Skeletal muscle tissue (tissue), 4 donors: Measurements from ENCODE around the gene ZNF574. TPM values are rescaled to one million over a fixed set of nuclear protein-coding genes. Genes with fewer than 3 reads are reported as not detected.

ENCODE experiments used
- H3K27ac ChIP-seq: one replicate; pipeline ENCODE4 v1.7.0; 2013; ENCODE audit warnings: mild to moderate bottlenecking, low read depth, low read length, inconsistent platforms
- H3K27me3 ChIP-seq, 3 donors: one replicate each; pipeline ENCODE4 v1.7.0; 2013; ENCODE audit warnings: low read length in 3 of 3; ENCODE audit not compliant: control insufficient read depth in 3 of 3, insufficient read depth in 3 of 3
- H3K36me3 ChIP-seq, 3 donors: one replicate each; pipeline ENCODE4 v1.7.0; 2013; ENCODE audit warnings: low read length in 3 of 3; ENCODE audit not compliant: control insufficient read depth in 3 of 3, insufficient read depth in 3 of 3
- H3K4me1 ChIP-seq, 3 donors: one replicate each; pipeline ENCODE4 v1.7.0; 2013; ENCODE audit warnings: low read length in 3 of 3, mild to moderate bottlenecking in 3 of 3; ENCODE audit not compliant: control insufficient read depth in 3 of 3, insufficient read depth in 3 of 3
- H3K4me3 ChIP-seq, 3 donors: one replicate each; pipeline ENCODE4 v1.7.0; 2013; ENCODE audit warnings: low read length in 3 of 3
- H3K9ac ChIP-seq, 3 donors: one replicate each; pipeline ENCODE4 v1.7.0; 2013; ENCODE audit warnings: low read length in 3 of 3, mild to moderate bottlenecking in 3 of 3, moderate library complexity in 2 of 3, low read depth in 1 of 3
- H3K9me3 ChIP-seq, 3 donors: one replicate each; pipeline ENCODE4 v1.7.0; 2013; ENCODE audit warnings: low read length in 3 of 3; ENCODE audit not compliant: control insufficient read depth in 3 of 3
- total RNA-seq: library from RNA; depleted of rRNA; stranded (reverse); fragments of >200 nt; gene quantifications from one replicate; pipeline ENCODE4 v1.2.3, GENCODE V29; 2014
- donor health status: Osteomylitis.

Gene ZNF574
- total RNA-seq, 1 donor from 2014 or later, result 7.8 TPM

DNA sequence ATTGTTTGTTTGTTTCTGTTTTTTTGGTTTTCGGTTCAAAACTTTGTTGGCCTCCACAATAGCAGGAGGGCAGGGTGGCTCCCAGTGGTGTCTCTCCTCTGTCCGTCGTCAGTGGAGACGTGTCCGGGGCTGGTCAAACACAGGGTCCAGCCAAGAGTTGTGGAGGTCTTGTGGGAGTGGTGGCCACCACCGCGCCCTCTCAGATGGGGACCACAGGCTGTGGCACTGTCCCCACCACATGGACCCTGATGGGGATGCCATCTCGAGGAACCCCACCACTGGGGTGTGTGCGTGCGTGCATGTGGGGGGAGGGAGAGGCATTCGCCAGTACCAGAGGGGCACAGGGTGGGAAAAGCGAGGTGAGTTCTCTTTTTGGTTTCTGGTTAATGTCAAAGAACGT lies 13.8 kb downstream of the ZNF574 start:
- Histone ChIP-seq H3K27ac (no peak overlapping the region), H3K4me3 (no peak overlapping the region), H3K9ac (no peak overlapping the region), H3K27me3 (peaks cover 0 to 2% (median 0%) of the 10 kb centered on the region in 3 donors), H3K4me1 (peaks cover 4 to 13% (median 5%) of the 10 kb centered on the region in 3 donors), H3K9me3 (no peaks in the 10 kb centered on the region), H3K36me3 (no peaks in the 10 kb centered on the region)

DNA sequence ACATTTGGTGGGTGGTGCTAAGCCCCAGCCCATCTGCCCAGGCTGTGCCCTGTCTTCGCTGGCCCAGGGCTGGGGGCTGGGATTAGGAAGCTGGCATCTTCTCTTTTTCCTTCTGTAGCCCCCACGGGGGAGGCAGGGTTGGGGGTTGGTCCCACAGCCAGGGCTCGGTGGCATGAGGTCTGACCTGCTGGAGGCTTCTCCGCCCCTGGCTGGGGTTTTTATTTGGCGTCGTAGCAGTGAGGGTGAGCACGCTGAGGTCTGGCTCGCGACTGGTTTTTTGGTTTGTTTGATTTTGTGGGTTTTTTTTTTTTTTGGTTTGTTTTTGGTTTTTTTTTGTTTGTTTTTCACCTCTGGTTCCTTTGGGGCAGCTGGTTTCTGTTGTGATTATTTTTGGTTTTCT lies 14.7 kb downstream of the ZNF574 start:
- Histone ChIP-seq H3K9me3 (no peaks in the 10 kb centered on the region), H3K27ac (no peak overlapping the region), H3K9ac (no peak overlapping the region), H3K4me1 (peaks cover 4 to 13% (median 5%) of the 10 kb centered on the region in 3 donors), H3K27me3 (peaks cover 4 to 11% (median 5%) of the 10 kb centered on the region in 3 donors), H3K4me3 (no peak overlapping the region), H3K36me3 (no peaks in the 10 kb centered on the region)

DNA sequence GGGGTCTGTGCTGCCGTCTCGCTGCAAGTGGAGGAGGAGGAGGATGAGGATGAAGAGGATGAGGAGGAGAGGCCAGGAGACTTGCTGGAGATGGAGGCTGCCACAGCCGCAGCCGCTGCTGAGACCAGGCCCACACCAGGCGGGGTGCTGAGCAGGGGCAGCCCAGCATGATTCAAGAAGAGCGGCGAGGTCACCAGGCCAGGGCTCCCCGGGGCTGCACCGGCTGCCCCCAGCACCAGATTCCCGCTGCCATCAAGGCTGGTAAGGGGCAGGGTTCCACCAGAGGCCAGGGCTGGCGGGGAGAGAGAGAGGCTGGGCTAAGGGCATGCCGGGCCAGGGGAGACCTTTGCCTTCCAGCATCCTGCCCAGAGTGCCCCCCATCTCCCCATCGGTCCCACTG lies 15.3 kb downstream of the ZNF574 start:
- Histone ChIP-seq H3K9ac (no peak overlapping the region), H3K4me1 (peaks cover 4 to 13% (median 5%) of the 10 kb centered on the region in 3 donors), H3K9me3 (no peaks in the 10 kb centered on the region), H3K27me3 (peaks cover 9 to 13% (median 10%) of the 10 kb centered on the region in 3 donors), H3K27ac (no peak overlapping the region), H3K36me3 (no peaks in the 10 kb centered on the region), H3K4me3 (no peak overlapping the region)

DNA sequence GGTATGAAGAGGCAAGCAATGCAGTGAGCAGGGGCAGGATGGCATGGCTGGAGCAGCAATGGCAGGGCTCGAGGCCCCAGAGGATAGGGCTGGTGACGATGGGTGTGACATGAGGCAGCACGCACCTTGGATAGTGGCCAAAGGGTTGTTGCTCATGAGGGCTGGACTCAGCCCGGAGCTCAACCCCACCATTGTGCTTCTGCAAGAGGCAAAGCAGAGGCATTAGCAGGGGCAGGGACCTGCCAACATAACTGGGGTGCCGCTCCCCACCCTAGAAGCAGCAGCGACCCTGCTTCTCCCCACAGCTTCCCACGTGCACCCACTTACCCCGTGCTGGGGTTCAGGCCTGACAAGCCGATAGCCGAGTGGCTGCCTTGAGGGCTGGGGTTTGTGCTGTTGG lies 15.8 kb downstream of the ZNF574 start:
- H3K9ac ChIP-seq, result no peak overlapping the region
- no peaks in the 10 kb centered on the region for H3K9me3 ChIP-seq
- H3K4me1 ChIP-seq, result peaks cover 4 to 13% (median 5%) of the 10 kb centered on the region in 3 donors
- no peak overlapping the region for H3K27ac ChIP-seq
- no peak overlapping the region for H3K4me3 ChIP-seq
- H3K36me3 ChIP-seq, result no peaks in the 10 kb centered on the region
- peaks cover 13 to 17% (median 13%) of the 10 kb centered on the region in 3 donors for H3K27me3 ChIP-seq

DNA sequence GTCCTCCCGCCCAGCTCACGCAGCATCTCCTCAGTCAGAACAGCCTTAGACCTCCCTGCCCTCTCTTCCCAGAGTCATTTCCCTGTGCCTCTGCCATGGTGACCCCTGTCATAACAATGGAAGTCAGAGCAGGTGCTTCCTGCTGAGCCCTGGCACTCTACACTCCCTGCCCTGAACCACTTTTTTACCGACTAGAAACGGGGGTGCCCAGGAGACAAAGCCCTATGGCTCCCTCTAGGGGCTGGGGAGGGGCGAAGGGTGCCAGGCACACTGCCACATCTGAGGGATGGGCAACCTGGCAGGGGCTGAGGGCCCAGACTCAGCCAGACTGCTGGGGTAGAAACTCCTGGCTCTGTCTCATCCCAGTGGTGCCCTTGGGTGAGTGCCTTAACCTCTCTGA lies 16.4 kb downstream of the ZNF574 start:
- H3K27me3 ChIP-seq, result peaks cover 13 to 17% (median 13%) of the 10 kb centered on the region in 3 donors
- no peak overlapping the region for H3K27ac ChIP-seq
- H3K36me3 ChIP-seq, result no peaks in the 10 kb centered on the region
- peaks cover 4 to 13% (median 5%) of the 10 kb centered on the region in 3 donors for H3K4me1 ChIP-seq
- no peak overlapping the region for H3K4me3 ChIP-seq
- H3K9me3 ChIP-seq, result no peaks in the 10 kb centered on the region
- no peak overlapping the region for H3K9ac ChIP-seq

DNA sequence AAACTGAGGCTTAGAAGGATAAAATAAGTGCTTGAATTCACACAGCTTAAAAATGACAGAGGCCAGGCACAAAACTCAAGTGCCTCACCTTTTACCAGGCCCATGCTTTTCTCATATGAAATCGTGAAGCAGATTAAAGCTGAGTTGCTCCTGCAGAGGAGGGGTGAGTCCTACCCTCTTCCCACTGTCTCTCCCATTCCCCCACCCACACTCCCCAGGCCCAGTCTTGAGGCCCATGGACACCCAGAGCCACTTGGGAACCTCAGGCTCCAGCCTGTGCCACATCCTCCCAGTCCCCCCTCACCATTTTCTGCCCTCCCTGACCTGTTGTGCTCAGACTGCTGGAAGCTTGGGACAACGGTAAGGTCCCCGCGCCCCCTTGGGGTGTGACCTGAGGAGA lies 17.5 kb downstream of the ZNF574 start:
- Histone ChIP-seq H3K9me3 (no peaks in the 10 kb centered on the region), H3K4me1 (peaks cover 4 to 13% (median 5%) of the 10 kb centered on the region in 3 donors), H3K27ac (no peak overlapping the region), H3K4me3 (no peak overlapping the region), H3K36me3 (no peaks in the 10 kb centered on the region), H3K27me3 (peaks cover 13 to 17% (median 13%) of the 10 kb centered on the region in 3 donors), H3K9ac (no peak overlapping the region)

DNA sequence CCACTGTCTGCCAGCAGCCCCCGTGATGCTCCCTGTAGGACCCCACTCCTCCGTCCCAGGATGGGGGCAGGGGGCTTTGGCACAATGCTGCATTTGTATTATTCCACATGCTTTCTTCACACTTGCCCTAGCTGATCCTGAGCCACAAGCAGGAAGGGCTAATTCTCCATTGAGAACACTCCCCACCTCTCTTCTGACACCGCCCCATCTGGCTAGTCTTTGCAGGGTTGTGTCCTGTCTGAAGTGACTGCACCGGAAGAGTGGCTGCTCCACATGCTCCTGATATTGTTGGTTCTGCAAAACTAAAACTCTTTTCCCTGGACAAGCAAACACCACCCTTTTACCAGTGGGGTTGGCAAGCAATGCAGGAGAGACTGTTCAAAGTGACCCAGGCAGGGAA lies 18.0 kb downstream of the ZNF574 start:
- H3K4me3 ChIP-seq, result no peak overlapping the region

DNA sequence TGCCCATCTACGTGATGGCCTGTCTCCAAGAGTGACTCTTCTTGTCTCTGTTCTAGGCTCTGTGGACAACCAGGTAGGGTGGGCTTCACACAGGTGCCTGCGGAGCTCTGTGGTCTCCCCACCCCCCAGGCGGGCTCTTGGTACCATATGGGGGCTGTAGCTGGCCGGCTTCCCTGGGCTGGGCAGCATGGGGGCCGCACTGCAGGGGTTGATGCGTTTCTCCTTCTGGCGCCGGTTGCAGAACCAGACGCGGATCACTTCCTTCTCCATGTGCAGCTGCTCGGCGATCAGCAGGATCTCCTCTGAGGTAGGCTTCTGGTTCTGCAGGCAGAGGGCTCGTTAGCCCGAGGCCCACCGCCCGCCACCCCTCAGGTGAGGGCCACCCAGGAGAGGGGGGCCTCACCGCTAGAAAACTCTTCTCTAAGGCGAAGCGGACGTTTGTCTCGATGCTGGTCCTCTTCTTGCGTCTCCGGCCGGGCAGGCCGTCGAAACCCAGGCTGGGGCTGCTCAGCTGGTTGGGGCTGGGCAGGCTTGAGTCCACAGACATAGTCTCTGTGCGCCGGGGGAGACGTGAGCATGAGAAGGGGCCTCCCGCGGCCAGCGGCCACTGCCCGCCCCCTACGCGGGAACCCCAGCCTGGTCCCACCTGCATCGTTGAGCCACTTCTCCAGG lies 19.3 kb downstream of the ZNF574 start:
- H3K36me3 ChIP-seq, result no peaks in the 10 kb centered on the region
- H3K27me3 ChIP-seq, result peaks cover 13 to 20% (median 13%) of the 10 kb centered on the region in 3 donors
- no peak overlapping the region for H3K9ac ChIP-seq
- H3K27ac ChIP-seq, result no peak overlapping the region
- no peaks in the 10 kb centered on the region for H3K9me3 ChIP-seq
- H3K4me3 ChIP-seq, result no peak overlapping the region
- peaks cover 4 to 9% (median 5%) of the 10 kb centered on the region in 3 donors for H3K4me1 ChIP-seq

More for the DNA sequence above, 18.0 kb downstream of the ZNF574 start:
- no peaks in the 10 kb centered on the region for H3K9me3 ChIP-seq
- H3K36me3 ChIP-seq, result no peaks in the 10 kb centered on the region
- peaks cover 4 to 10% (median 5%) of the 10 kb centered on the region in 3 donors for H3K4me1 ChIP-seq
- no peak overlapping the region for H3K27ac ChIP-seq
- H3K27me3 ChIP-seq, result peaks cover 13 to 17% (median 13%) of the 10 kb centered on the region in 3 donors
- no peak overlapping the region for H3K9ac ChIP-seq

DNA sequence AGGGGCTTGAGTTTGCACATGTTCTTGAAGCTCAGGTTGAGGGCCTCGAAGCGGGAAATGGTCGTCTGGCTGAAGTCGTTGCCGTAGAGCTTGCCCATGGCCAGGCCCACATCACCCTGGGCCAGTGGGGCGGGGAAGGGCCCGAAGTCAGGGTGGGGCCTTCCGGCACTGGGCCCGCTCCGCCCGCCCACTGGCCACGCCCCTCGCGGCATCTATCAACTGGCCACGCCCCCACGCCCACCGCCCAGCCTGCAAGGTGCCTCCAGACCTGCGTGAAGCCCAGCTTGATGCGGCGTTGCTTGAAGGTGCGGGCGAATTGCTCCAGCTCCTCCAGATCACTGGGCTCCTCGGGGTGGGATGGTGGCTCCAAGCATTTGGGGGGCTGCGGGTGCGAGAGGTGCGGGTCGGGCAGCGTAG lies 19.9 kb downstream of the ZNF574 start:
- Histone ChIP-seq H3K36me3 (no peaks in the 10 kb centered on the region), H3K9ac (no peak overlapping the region), H3K27me3 (peaks cover 13 to 20% (median 13%) of the 10 kb centered on the region in 3 donors), H3K4me1 (peaks cover 4 to 9% (median 5%) of the 10 kb centered on the region in 3 donors), H3K27ac (no peak overlapping the region), H3K4me3 (no peak overlapping the region), H3K9me3 (no peaks in the 10 kb centered on the region)

DNA sequence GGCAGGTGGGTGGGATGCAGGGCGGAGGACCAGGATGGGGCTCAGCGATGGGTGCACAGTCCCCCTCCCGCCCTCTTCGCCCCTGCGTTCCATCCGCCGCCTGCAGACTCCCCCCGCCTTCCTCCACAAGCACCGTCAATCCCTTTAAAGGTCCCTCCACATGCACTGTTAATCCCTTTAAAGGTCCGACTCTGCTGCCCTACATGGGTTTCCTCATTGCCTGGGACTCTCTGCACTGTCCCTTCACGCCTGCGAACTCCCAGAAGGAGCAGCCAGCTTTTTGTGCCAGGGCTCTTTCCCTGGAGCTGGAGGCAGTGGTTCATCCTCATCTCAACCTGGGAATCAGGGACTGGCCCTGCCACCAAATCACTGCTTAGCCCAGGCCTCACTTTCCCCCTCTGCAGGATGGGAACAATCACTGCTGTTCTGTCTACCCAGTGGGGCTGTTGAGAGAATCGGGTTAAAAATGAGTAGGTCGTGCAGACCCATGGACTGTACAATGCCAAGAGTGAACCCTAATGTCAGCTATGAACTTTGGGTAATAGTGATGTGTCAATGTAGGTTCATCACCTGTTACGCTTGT lies 20.4 kb downstream of the ZNF574 start:
- H3K9me3 ChIP-seq, result no peaks in the 10 kb centered on the region
- no peak overlapping the region for H3K4me3 ChIP-seq
- H3K9ac ChIP-seq, result no peak overlapping the region
- no peaks in the 10 kb centered on the region for H3K36me3 ChIP-seq
- H3K4me1 ChIP-seq, result peaks cover 4 to 9% (median 5%) of the 10 kb centered on the region in 3 donors
- peaks cover 13 to 20% (median 13%) of the 10 kb centered on the region in 3 donors for H3K27me3 ChIP-seq
- no peak overlapping the region for H3K27ac ChIP-seq
